Stimulated activated CD8-positive, alpha-beta memory T cell treated with anti-CD3 and anti-CD28 coated beads, Interleukin-15, amount 100 ng/mL, for 4 hours (primary cell): ENCODE results near the gene ANXA8.
"Not testable (repeated sequence)": the region's sequence is repeated elsewhere in the genome, so short reads cannot be mapped to it uniquely, and the experiment has no call there.

Source experiments
- DNase-seq, 2 donors: peaks; one replicate each; pipeline ENCODE4 v3.0.0-alpha.2; 2020; ENCODE audit warnings: low read depth in 2 of 2

ANXA8 gene, protein sequence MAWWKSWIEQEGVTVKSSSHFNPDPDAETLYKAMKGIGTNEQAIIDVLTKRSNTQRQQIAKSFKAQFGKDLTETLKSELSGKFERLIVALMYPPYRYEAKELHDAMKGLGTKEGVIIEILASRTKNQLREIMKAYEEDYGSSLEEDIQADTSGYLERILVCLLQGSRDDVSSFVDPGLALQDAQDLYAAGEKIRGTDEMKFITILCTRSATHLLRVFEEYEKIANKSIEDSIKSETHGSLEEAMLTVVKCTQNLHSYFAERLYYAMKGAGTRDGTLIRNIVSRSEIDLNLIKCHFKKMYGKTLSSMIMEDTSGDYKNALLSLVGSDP

DNA sequence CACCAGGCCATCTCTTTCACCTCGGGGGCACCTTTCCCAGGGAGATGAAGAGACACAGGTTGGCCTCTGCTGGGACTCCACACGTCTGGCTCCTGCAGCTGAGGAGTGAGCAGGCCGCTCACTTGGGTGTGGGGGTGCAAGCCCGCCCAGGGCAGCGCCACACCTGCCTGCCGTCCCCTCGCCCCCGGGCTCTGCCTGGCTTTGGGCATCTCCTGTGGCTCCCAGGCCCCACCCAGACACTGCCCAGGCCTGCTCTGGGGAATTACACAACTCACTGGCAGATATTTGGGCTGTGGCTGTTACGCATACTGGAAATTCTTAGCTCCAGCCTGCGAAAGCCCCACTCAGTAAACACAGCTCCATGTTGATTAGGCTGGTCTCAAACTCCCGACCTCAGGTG is at the start of gene ANXA8:
TSS of gene ANXA8 (minus strand) at position 193 of the 400 bp plus-strand sequence. CDS start at position 11, 182 bp downstream.
- not testable (repeated sequence) for DNase-seq

DNA sequence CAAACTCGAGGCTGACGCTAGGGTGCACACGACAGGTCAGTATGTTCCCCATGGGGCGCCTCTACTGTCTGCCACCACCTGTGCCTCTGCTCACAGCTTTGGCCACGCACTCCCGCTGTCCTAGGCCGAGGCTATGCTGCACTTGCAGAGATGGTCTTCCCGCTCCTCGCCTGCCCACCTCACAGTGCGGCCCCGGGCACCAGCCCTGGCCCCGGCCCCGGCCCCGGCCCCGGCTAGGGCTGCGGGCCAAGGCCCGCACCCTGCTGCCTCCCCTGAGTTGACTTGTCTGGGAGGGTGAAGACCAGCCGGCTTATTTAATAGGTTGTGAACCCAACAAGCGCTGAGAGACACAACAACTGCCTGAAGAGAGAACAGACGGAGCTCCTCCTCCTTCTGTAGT is 39.6 kb upstream of the ANXA8 start, which contains the start of gene AGAP9:
TSS of gene AGAP9 (minus strand) at position 164 of the 400 bp plus-strand sequence. CDS start at position 52, 112 bp downstream.
- not testable (repeated sequence) for DNase-seq

DNA sequence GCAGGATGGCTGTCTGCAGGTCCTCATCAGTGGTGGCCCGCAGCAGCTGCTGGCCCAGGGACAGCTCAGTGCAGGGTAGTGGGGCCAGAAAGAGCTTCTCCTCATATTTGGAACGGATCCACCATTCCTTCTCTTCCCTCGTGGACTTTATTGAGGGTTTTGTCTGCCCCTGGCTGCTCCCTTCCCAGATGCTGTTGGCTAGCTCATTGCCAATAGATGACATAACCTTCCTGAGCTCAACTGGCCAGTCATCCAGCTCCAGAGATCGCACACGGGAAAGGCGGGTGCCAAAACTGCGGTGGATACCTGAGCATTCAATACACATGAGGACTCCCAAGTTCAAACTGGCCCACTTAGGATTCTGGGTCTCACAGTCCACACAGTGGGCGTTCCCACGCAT is 18.4 kb upstream of the ANXA8 start:
- DNase-seq = not testable (repeated sequence)

DNA sequence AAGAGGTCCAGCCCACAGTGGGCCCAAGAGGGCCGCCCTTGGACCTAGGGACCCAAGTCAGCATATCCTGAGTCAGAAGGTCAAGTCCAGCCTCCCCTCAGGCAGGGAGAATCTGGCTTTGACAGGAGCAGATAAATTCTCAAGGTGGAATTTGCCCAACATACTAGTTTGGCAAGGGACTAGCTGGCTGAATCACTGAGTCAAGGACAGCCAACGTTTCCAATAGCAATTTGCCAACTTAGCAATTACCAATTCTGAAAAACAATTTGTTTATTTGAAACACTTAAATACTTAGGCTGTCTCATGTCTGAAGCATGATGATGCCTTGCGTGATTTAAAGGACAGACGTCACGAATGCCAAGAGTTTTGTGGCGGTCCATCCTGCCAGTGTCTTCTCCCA is 10.3 kb upstream of the ANXA8 start:
- not testable (repeated sequence) for DNase-seq

DNA sequence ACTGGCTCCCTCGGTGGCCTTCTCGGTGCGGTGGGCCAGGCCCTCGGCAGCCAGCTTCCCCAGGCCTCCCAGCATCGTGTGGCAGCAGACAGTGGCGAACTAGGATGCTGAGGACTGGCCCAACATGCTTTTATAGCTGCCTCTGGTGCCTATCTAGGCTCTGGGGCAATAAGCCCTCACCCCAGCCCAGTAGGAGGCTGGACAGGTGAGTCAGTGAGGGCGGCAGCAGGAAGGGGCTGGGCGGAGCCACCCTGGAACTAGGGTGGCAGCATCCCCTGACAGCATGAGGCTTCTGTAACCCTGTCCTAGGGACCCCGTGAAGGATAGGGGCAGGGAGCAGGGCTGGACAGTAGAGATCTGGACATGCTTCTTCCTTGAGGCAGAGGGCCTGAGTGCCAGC is 7.7 kb upstream of the ANXA8 start, which contains the start of gene FAM25G:
TSS of gene FAM25G (minus strand) at position 101 of the 400 bp plus-strand sequence. CDS start at position 75, 26 bp downstream.
- not testable (repeated sequence) for DNase-seq

DNA sequence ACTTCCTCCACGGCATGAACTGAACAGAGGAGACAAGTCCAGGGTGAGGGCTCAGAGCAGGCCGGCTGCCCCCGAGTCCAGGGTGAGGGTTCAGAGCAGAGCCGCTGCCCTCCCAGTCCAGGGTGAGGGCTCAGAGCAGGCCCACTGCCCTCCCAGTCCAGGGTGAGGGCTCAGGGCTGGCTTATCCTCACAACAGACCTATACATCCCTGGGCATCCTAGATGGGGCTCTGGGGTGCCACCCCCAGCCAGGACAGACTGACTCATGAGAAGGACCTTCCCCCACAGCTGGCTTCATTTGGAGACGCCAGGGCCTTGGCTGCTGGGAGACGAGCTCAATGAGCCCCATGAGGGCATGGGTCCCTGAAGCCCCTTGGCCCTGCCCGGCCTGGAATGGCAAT is 5.7 kb upstream of the ANXA8 start:
- DNase-seq = not testable (repeated sequence)

DNA sequence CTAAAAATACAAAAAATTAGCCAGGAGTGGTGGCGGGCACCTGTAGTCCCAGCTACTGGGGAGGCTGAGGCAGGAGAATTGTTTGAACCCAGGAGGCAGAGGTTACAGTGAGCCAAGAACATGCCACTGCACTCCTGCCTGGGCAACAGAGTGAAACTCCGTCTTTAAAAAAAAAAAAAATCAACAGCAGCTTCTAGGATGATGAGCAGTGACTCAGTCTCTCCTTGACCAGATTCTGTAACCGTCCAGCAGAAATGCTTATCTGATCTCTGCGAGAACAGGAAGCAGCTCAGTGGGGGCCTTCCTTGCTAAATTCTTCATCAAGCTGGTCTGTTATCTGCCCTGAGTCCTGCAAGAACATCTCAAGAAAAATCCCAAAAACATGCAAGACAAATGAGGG is 2.0 kb upstream of the ANXA8 start:
- not testable (repeated sequence) for DNase-seq

DNA sequence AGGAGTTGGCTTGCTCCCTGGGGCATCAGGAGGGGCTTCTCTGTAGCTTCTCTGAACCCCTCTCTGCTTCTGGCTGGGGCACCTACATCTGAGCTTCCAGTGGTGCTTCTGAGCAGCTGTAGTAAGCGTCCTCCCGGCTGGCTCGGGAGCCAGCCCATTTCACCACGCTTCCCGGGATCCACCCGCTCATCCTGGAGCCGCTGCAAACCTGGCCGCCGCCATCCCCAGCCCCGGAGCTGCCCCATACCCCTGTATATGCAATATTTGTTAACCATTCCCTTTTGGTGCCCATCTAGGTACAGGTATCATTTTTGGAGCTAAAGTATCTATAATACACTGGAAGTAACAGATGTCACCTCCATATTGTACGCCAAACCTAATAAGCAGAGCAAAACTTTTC is 871 bp upstream of the ANXA8 start:
- DNase-seq = not testable (repeated sequence)

DNA sequence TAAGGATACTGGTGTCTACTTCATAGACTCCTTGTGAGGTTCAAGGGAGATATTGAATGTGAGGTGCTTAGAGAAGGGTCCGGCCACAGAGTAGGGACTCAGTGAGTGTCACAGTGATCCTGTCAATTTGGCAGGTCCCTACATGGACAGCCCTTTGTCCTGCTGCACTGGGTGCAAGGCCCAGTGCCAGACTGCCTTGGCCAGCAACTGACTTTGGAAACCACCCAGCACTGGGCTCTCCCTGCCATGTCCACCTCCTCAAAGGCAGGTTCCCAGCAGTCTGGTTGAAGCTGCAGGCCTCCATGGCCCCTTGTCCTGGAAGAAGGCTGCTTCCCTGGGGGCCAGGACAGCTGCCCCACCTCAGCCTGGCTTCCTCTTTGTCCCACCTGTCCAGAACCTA is 1.5 kb downstream of the ANXA8 start:
- DNase-seq = not testable (repeated sequence)

DNA sequence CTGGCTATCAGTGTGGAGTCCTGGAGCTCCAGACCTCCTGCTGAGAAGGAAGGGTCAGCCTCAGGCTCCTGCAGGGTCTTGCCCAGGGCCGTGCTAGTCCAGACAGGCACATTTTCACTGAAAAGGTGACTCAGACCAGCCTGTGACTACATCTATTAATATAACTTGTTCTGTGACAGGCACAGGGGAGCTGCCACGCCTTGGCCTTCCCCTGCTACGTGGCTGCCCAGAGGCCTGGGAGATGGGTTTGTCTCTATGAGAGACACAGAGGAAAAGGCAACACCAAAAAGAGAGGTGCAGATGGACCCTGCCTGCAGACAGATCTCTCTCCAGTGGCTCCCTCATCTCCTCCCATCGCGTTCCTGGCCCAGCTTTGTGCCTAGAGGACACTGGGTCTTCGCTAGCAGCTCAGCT is 2.1 kb downstream of the ANXA8 start:
- DNase-seq = not testable (repeated sequence)

DNA sequence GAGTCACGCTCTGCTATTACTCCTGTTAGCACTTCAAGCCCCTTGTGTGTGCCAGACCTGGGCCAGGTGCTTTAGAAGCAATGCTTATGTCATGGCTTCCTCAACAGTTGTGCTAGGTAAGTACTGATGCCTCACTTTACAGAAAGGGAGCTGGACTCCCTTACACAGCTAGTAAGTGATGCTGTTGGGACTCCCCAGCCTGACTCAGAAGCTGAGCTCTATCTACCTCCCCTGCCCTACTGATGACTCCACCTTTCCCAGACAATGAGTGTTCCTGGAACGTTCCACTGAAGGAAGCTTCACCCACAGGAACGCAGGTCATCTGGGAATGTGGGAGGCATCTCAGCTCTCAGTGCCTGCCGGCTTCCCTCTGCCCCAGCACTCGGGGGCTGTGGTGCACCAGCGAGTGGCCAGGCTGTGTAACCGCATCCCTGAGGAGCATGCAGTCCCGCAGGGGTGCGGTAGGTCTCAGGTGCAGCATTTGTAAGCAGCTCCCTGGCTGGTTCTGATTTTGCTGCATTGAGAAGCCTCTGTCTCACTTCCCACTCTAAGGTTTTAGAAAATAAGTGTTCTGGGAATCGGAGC is 2.6 kb downstream of the ANXA8 start:
- DNase-seq = not testable (repeated sequence)

DNA sequence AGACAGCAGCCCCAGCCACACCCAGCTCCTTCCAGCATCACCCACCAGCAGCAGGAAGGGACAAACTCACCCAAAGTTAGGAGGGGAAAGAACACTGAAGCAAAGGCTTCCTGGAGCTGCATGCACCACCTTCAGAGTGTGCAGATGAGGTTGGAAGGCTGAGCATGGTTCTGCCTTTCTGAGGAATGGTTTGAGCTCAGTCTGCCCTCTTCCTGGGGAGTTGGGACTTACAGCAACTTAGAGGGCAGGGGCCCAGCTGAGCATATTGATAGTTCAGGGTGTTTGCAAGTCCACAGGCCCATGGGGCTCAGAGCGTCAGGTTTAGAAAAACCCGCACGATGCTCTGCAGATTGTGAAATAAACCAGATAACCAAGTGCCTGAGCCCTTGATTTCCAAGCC is 3.8 kb downstream of the ANXA8 start:
- DNase-seq = not testable (repeated sequence)

DNA sequence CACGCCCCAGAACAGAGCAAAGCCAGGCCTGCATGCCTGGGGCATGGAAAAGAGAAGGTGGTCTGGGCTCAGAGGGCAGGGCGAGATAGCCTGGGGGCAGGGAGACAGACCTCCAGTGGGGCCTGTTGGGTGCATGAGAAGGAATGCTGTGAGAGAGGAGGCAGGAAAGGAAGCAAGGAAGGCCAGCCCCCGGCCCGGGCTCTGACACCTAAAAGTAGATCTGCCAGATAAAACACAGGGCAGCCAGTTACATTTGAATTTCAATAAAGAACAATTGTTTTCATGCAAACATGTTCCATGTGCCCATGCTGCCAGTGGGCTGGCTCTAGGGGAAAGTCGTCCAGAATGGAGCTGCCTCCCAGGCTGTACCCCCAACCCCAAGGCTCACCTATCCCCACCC is 5.8 kb downstream of the ANXA8 start:
- DNase-seq = not testable (repeated sequence)

DNA sequence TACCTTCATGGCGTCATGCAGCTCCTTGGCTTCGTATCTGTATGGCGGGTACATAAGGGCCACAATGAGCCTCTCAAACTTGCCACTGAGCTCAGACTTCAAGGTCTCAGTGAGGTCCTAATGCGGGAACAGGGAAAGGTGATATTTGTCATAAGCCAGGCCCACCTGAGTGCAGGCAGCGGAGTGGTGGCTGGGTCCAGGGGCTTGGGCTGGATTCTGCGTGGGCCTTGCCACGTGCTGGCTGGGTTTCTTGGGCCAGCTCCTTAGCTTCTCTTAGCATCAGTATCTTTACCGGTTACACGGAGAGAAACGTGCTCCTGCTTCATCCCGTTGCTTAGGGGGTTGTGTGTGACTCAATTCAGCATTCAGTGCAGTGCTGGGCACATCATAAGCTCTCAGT is 6.8 kb downstream of the ANXA8 start:
- not testable (repeated sequence) for DNase-seq

DNA sequence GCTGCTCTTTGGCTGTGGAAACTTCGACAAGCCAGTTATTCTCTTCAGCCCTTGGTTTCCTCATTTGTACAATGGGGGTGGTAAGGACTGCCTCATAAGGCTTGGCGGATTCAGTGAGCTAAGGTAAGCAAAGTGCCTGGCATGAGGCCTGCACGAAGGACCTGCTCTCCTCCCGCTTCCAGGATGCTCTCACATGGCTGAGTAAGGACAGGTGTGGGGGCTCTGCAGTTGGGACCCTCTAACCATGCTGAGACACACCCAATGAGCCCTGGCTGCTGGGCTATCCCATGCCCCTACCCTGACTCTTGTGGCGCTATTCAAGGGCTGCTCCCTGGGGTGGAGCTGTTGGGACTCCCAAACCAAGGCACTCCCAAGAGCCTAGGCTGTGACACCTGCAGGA is 8.8 kb downstream of the ANXA8 start:
- not testable (repeated sequence) for DNase-seq

DNA sequence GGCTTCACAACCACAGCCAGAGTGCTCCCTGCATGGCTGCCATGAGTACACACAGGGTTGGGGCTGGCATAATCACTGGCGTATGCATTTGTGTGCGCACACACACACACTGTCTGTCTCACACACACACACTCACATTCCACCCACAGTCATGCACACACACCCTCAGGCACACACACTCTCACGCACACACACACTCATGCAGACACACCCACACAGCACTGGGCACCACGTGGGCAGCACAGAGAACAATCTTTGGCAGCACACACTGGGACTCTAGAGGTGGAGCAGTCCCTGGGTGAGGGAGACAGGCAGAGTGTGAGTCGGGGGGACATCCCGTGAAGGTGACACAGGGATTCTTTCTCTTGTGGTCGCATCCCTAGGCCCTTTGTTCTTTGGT is 10.4 kb downstream of the ANXA8 start:
- DNase-seq = not testable (repeated sequence)

DNA sequence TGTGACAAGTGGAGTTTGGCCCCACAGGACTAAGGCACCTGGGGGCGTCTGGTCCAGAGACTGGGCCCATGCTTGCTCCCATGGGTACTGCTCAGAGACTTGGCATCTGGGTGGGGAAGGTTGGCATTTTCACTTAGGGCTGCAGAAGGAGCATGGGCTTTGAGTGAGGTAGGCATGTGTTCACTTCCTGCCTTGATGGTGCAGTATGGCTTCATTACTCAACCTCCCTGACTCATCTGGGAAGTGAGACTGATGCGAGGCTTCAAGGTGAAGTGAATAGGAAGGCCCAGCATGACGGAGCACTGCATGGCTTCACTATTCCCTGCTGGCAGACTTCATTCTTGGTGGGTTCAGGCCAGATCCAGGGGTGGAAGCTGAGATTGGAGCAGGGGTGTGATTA is 11.3 kb downstream of the ANXA8 start:
- DNase-seq = not testable (repeated sequence)

DNA sequence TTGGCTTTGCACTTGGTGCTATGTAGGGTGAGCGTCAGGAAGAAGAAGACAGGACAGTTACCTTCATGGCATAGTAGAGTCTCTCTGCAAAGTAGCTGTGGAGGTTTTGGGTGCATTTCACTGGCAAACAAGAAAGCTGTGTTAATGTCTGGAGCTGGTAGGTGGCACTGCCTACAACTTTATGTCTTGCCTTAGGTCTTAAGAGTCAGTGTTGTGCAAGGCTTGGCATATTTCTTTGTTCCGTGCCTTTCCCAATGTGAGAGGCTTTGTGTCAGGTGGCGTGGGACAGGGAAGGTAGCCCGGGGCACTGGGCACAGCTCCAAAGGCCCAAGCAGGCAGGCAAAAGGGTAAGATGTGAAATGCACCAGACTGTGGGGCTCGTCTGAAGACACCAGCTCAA is 11.8 kb downstream of the ANXA8 start:
- not testable (repeated sequence) for DNase-seq

DNA sequence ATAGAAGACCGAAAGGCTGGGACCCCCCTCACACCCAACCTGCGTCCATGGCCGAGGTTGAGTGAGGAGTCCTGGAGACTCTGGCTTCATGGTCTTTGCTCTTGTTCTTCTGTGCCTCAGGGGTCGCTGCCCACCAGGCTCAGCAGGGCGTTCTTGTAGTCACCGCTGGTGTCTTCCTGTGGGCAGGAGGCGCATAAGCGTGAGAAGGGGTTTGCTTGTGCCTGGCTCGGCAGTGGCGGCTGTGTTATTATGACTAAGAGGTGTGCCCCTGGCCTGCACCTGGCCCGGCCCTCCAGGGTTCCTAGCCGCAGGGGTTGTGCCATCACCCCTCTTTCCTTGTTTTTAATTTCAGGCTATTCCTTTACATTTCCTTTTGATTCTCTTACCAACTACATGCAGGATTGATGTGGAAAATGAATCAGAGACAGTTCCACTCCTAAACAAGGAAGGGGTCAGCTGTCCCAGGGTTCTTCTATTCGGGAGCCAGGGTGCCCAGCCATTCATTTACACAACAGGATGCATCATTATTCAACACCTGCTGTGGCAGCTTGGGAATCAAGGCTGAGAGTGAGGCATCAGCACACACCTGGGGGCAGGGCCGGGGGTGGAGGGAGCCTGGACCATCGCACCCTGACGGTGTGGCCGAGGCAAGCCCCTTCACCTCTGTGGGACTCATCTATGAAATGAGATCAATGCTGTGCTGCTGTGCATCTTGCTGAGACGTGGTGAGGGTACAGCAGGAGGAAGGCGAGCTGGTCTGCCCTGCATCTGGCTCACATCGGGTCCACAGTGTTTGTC is 15.0 kb downstream of the ANXA8 start:
- not testable (repeated sequence) for DNase-seq

DNA sequence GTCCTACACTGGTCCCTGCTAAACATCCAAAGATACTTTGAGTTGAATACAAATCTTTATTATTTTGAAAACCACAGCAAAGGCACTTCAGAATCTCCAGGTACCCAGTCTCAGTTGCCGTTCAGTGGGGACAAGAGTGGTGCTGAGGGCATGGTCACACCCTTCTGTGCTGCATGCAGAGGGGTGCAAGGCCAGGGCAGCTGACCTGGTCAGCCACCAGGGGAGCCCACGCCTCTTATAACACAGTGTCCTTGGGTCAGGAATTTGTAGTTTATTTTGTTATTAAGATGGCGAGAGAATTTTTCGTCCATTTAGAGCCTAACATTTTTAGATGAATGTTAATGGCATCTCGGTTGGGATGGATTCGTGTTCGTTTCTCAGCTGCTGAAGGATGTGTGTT is 16.0 kb downstream of the ANXA8 start:
- DNase-seq = not testable (repeated sequence)

DNA sequence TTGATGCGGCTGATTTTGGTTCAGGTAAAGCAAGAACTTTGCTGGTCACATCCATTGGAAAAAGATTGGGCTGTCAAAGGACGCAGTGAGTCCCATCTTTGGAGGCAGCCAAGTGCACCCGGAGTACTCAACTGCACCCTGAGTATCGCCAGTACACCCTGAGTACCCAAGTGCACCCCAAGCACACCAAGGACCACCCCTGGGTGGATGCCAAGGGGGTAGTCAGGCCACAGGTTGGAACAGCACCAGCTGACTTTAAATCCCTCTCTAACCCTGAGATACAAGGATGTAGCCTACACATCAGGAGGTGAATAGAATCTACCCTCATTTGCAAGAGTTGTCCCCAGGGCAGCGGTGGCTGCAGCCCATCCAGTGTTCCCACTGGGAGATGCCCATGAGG is 16.5 kb downstream of the ANXA8 start:
- not testable (repeated sequence) for DNase-seq
